Neutrophil (primary cell): ENCODE measurements around the gene ADGRV1.

Experiments
- H3K27ac ChIP-seq: fragments of 200-600 bp; sonication (generic); 2 replicates; pipeline ENCODE4 v1.5.1; 2016; ENCODE audit warnings: mild to moderate bottlenecking, moderate library complexity
- H3K27me3 ChIP-seq: fragments of 200-600 bp; sonication (generic); 2 replicates; pipeline ENCODE4 v1.6.0; 2016; ENCODE audit warnings: mild to moderate bottlenecking
- H3K36me3 ChIP-seq: fragments of 200-600 bp; sonication (generic); 2 replicates; pipeline ENCODE4 v1.5.1; 2017
- H3K4me1 ChIP-seq, 2 experiments: fragments of 200-600 bp in 1 of 2; sonication (generic) in 1 of 2; 1 replicate in 1 of 2; 2 replicates in 1 of 2; pipeline versions ENCODE4 v1.5.1 to v1.6.1; 2013 to 2016; ENCODE audit warnings: low read depth in 1 of 2, low read length in 1 of 2, mild to moderate bottlenecking in 1 of 2, moderate library complexity in 1 of 2; ENCODE audit not compliant: control insufficient read depth in 1 of 2, insufficient read depth in 1 of 2
- H3K4me3 ChIP-seq, 2 experiments: fragments of 200-600 bp in 1 of 2; sonication (generic) in 1 of 2; 1 replicate in 1 of 2; 2 replicates in 1 of 2; pipeline ENCODE4 v1.5.1; 2013 to 2016; ENCODE audit warnings: low read depth in 1 of 2, low read length in 1 of 2, mild to moderate bottlenecking in 1 of 2, moderate library complexity in 1 of 2
- H3K9me3 ChIP-seq: fragments of 200-600 bp; sonication (generic); 2 replicates; pipeline ENCODE4 v1.5.1; 2016
- CTCF ChIP-seq: fragments of 200-600 bp; sonication (generic); IDR thresholded peaks from 2 replicates; pipeline ENCODE4 v1.5.1; 2016; ENCODE audit warnings: antibody characterized with exemption

The ADGRV1 gene

GRCh38 chr5:90939211-90939610 lies 380.6 kb downstream of the ADGRV1 start:
- Histone ChIP-seq H3K36me3 (no peaks in the 10 kb centered on the region), H3K27ac (no peak overlapping the region)
- TF ChIP-seq CTCF: no peak

GRCh38 chr5:90940227-90940995 lies 381.8 kb downstream of the ADGRV1 start:
- no peak overlapping the region for H3K27ac ChIP-seq

More at GRCh38 chr5:90939211-90939610, 380.6 kb downstream of the ADGRV1 start:
- no peaks in the 10 kb centered on the region for H3K9me3 ChIP-seq
- no peak overlapping the region for H3K4me3 ChIP-seq
- no peaks in the 10 kb centered on the region for H3K4me1 ChIP-seq
- H3K27me3 ChIP-seq: no peaks in the 10 kb centered on the region

GRCh38 chr5:90941002-90941720 lies 382.6 kb downstream of the ADGRV1 start:
- TF ChIP-seq CTCF: no peak
- Histone ChIP-seq H3K4me1 (no peaks in the 10 kb centered on the region), H3K4me3 (no peak overlapping the region), H3K9me3 (no peaks in the 10 kb centered on the region), H3K36me3 (no peaks in the 10 kb centered on the region), H3K27me3 (no peaks in the 10 kb centered on the region), H3K27ac (no peak overlapping the region)

More at GRCh38 chr5:90940227-90940995, 381.8 kb downstream of the ADGRV1 start:
- Histone ChIP-seq H3K4me3 (no peak overlapping the region), H3K9me3 (no peaks in the 10 kb centered on the region), H3K36me3 (no peaks in the 10 kb centered on the region), H3K4me1 (no peaks in the 10 kb centered on the region), H3K27me3 (no peaks in the 10 kb centered on the region)
- TF ChIP-seq CTCF: no peak

GRCh38 chr5:90944116-90944515 lies 385.5 kb downstream of the ADGRV1 start:
- no peaks in the 10 kb centered on the region for H3K4me1 ChIP-seq
- no peak overlapping the region for H3K4me3 ChIP-seq
- H3K27me3 ChIP-seq: no peaks in the 10 kb centered on the region
- no peak for TF ChIP-seq CTCF
- H3K9me3 ChIP-seq: no peaks in the 10 kb centered on the region
- H3K36me3 ChIP-seq: no peaks in the 10 kb centered on the region
- H3K27ac ChIP-seq: no peak overlapping the region

- Histone ChIP-seq H3K4me3 (no peak overlapping the region), H3K27me3 (no peaks in the 10 kb centered on the region), H3K9me3 (no peaks in the 10 kb centered on the region), H3K4me1 (no peaks in the 10 kb centered on the region), H3K36me3 (no peaks in the 10 kb centered on the region), H3K27ac (no peak overlapping the region)
- no peak for TF ChIP-seq CTCF
These were observed 389.1 kb downstream of the ADGRV1 start for GRCh38 chr5:90947667-90948066.
